SJSA1 (cell line): ENCODE measurements around the gene RTN1. TPM values are rescaled to one million over a fixed set of nuclear protein-coding genes. Genes with fewer than 3 reads are reported as not detected.

Experiments used
- total RNA-seq: library from RNA; depleted of rRNA; stranded (reverse); fragments of >200 nt; shearing (Covaris generic); gene quantifications from 2 replicates; pipeline ENCODE4 v1.2.3, GENCODE V29; 2014; rRNA removed

RTN1 gene
- total RNA-seq, 1 experiment from 2014 or later = 0.18 TPM

Other genes starting within 250 kb of the RTN1 start
- not detected in 2 replicates for gene LRRC9, start 49.4 kb upstream of the RTN1 start, total RNA-seq
- 130 and 159 TPM in 2 replicates for gene PCNX4, start 221.1 kb upstream of the RTN1 start, total RNA-seq